Mesenchymal stem cell (in vitro differentiated cells and primary cell): ENCODE measurements around the gene NEGR1.

ENCODE experiments used
- DNase-seq: peaks from one replicate; pipeline ENCODE4 v3.0.0-alpha.2; 2013
- H2AFZ ChIP-seq: one replicate; pipeline ENCODE4 v1.6.1; 2013; ENCODE audit warnings: low read depth, mild to moderate bottlenecking, control low read depth, inconsistent platforms, low read length, moderate library complexity
- H2AK5ac ChIP-seq: 2 replicates; pipeline ENCODE4 v1.6.1; 2013; ENCODE audit warnings: low read length, moderate library complexity, mild to moderate bottlenecking, inconsistent platforms; ENCODE audit not compliant: severe bottlenecking
- H2BK120ac ChIP-seq: one replicate; pipeline ENCODE4 v1.6.1; 2013; ENCODE audit warnings: low read depth, mild to moderate bottlenecking, inconsistent platforms, low read length, moderate library complexity
- H2BK12ac ChIP-seq, 2 experiments: one replicate each; pipeline ENCODE4 v1.6.1; 2013; ENCODE audit warnings: inconsistent platforms in 2 of 2, low read length in 2 of 2, mild to moderate bottlenecking in 2 of 2, moderate library complexity in 2 of 2, control low read depth in 1 of 2
- H2BK15ac ChIP-seq: one replicate; pipeline ENCODE4 v1.6.1; 2013; ENCODE audit warnings: mild to moderate bottlenecking, low read depth, inconsistent platforms; ENCODE audit not compliant: poor library complexity, severe bottlenecking
- H2BK5ac ChIP-seq: 2 replicates; pipeline ENCODE4 v1.6.1; 2013; ENCODE audit warnings: low read depth, mild to moderate bottlenecking, low read length, control low read depth, inconsistent platforms; ENCODE audit not compliant: poor library complexity, severe bottlenecking
- H3K14ac ChIP-seq, 2 experiments: one replicate each; pipeline ENCODE4 v1.6.1; 2013; ENCODE audit warnings: inconsistent platforms in 2 of 2, low read length in 2 of 2, control low read depth in 1 of 2, mild to moderate bottlenecking in 1 of 2, moderate library complexity in 1 of 2
- H3K18ac ChIP-seq, 2 experiments: one replicate each; pipeline ENCODE4 v1.6.1; 2013; ENCODE audit warnings: inconsistent platforms in 2 of 2, low read length in 2 of 2, control low read depth in 1 of 2, low read depth in 1 of 2, mild to moderate bottlenecking in 1 of 2
- H3K23ac ChIP-seq, 2 experiments: one replicate each; pipeline ENCODE4 v1.6.1; 2013; ENCODE audit warnings: inconsistent platforms in 2 of 2, low read length in 2 of 2, mild to moderate bottlenecking in 2 of 2, moderate library complexity in 2 of 2, control low read depth in 1 of 2
- H3K27ac ChIP-seq: 2 replicates; pipeline ENCODE4 v1.5.1; 2013; ENCODE audit warnings: mild to moderate bottlenecking, moderate library complexity, low read length, control low read depth, inconsistent platforms; ENCODE audit not compliant: poor library complexity, severe bottlenecking
- H3K27me3 ChIP-seq, 2 experiments: 2 replicates each; pipeline versions ENCODE4 v1.6.1 to v1.7.0; 2013; ENCODE audit warnings: low read length in 2 of 2, mild to moderate bottlenecking in 2 of 2, moderate library complexity in 2 of 2, control low read depth in 1 of 2, inconsistent platforms in 1 of 2; ENCODE audit not compliant: control insufficient read depth in 1 of 2, insufficient read depth in 1 of 2
- H3K36me3 ChIP-seq, 2 experiments: 2 replicates each; pipeline versions ENCODE4 v1.6.1 to v1.7.0; 2013; ENCODE audit warnings: low read length in 2 of 2, control low read depth in 1 of 2, inconsistent platforms in 1 of 2, low read depth in 1 of 2, mild to moderate bottlenecking in 1 of 2; ENCODE audit not compliant: insufficient read depth in 2 of 2, control insufficient read depth in 1 of 2
- H3K4ac ChIP-seq, 2 experiments: one replicate each; pipeline ENCODE4 v1.6.1; 2013; ENCODE audit warnings: inconsistent platforms in 2 of 2, low read length in 2 of 2, mild to moderate bottlenecking in 2 of 2, moderate library complexity in 2 of 2, control low read depth in 1 of 2, low read depth in 1 of 2
- H3K4me1 ChIP-seq: 2 replicates; pipeline ENCODE4 v1.6.1; 2013; ENCODE audit warnings: low read depth, low read length, control low read depth; ENCODE audit not compliant: control insufficient read depth, insufficient read depth
- H3K4me2 ChIP-seq: 2 replicates; pipeline ENCODE4 v1.6.1; 2013; ENCODE audit warnings: low read length, mild to moderate bottlenecking, inconsistent platforms; ENCODE audit not compliant: poor library complexity, severe bottlenecking
- H3K4me3 ChIP-seq, 2 experiments: 2 replicates each; pipeline versions ENCODE4 v1.5.1 to v1.7.0; 2013; ENCODE audit warnings: low read length in 2 of 2, mild to moderate bottlenecking in 2 of 2, control low read depth in 1 of 2, low read depth in 1 of 2; ENCODE audit not compliant: insufficient read depth in 1 of 2
- H3K79me1 ChIP-seq: replicated peaks from 2 replicates; pipeline ENCODE4 v1.6.1; 2013; ENCODE audit warnings: mild to moderate bottlenecking, control low read depth, low read length, inconsistent platforms; ENCODE audit not compliant: poor library complexity, severe bottlenecking
- H3K9ac ChIP-seq: 2 replicates; pipeline ENCODE4 v1.7.0; 2013; ENCODE audit warnings: mild to moderate bottlenecking, low read length, moderate library complexity
- H3K9me3 ChIP-seq: 2 replicates; pipeline ENCODE4 v1.7.0; 2013; ENCODE audit warnings: mild to moderate bottlenecking, low read length; ENCODE audit not compliant: control insufficient read depth
- H4K8ac ChIP-seq: one replicate; pipeline ENCODE4 v1.6.1; 2013; ENCODE audit warnings: inconsistent platforms, mild to moderate bottlenecking, low read length, moderate library complexity
- H4K91ac ChIP-seq: one replicate; pipeline ENCODE4 v1.6.1; 2013; ENCODE audit warnings: mild to moderate bottlenecking, low read length, inconsistent platforms
- WGBS: methylation state at CpG from one replicate; pipeline ENCODE4 v1.1.7; 2013; ENCODE audit warnings: mixed read lengths; 5-methylcytosine and 5-hydroxymethylcytosine counted together

NEGR1 gene

GRCh38 chr1:71428029-71428428 is 854.3 kb downstream of the NEGR1 start:
- Histone ChIP-seq H3K4ac (no peak overlapping the region), H3K9ac (no peak overlapping the region), H4K91ac (no peak overlapping the region), H3K4me1 (no peaks in the 10 kb centered on the region), H3K27ac (no peak overlapping the region), H2BK15ac (no peak overlapping the region), H2BK120ac (no peak overlapping the region), H2BK12ac (no peak overlapping the region), H3K4me2 (no peak overlapping the region), H3K79me1 (no peaks in the 10 kb centered on the region), H3K14ac (no peak overlapping the region), H3K4me3 (no peak overlapping the region), H2AFZ (no peak overlapping the region), H3K36me3 (no peaks in the 10 kb centered on the region), H3K23ac (no peak overlapping the region), H4K8ac (no peak overlapping the region), H2AK5ac (no peak overlapping the region), H3K18ac (no peak overlapping the region), H2BK5ac (no peak overlapping the region), H3K27me3 (no peaks in the 10 kb centered on the region), H3K9me3 (no peaks in the 10 kb centered on the region)
- DNase-seq = no peak
- 56% methylated on average over 1 of the region's 1 CpG for WGBS

DNA sequence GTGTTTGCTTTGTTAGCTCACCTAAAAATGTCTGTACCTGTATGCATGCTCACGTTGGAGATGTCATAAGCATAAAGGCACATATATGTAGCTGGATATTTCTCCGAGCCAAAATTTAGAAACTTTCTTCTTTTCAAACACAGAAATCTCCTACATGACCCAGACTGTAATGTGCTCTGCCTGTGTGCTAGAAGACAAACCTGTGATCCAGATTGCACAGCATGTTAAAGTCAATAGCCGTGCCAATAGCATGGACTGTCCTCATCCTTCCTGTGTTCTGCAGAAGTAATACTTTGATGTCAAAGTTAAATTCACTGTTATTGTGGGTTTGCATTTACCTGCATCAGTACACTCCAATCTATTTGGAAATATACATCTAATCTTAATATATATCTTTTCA is 855.3 kb downstream of the NEGR1 start:
- no peak overlapping the region for H3K27ac ChIP-seq
- H3K4me2 ChIP-seq = no peak overlapping the region
- WGBS = 84% methylated on average over 3 of the region's 3 CpGs
- H2BK5ac ChIP-seq = no peak overlapping the region
- no peak overlapping the region for H2BK12ac ChIP-seq
- H3K18ac ChIP-seq = no peak overlapping the region
- H3K14ac ChIP-seq = no peak overlapping the region
- no peaks in the 10 kb centered on the region for H3K27me3 ChIP-seq
- H3K9me3 ChIP-seq = no peaks in the 10 kb centered on the region
- no peaks in the 10 kb centered on the region for H3K79me1 ChIP-seq
- no peak overlapping the region for H3K9ac ChIP-seq
- no peak overlapping the region for H3K4me3 ChIP-seq
- H4K91ac ChIP-seq = no peak overlapping the region
- no peak overlapping the region for H2BK15ac ChIP-seq
- no peak for DNase-seq
- H2BK120ac ChIP-seq = no peak overlapping the region
- H3K23ac ChIP-seq = no peak overlapping the region
- no peaks in the 10 kb centered on the region for H3K4me1 ChIP-seq
- H4K8ac ChIP-seq = no peak overlapping the region
- no peak overlapping the region for H2AFZ ChIP-seq
- H3K36me3 ChIP-seq = no peaks in the 10 kb centered on the region
- no peak overlapping the region for H3K4ac ChIP-seq
- no peak overlapping the region for H2AK5ac ChIP-seq

- DNase-seq = no peak
- H4K8ac ChIP-seq = no peak overlapping the region
- H3K14ac ChIP-seq = no peak overlapping the region
- H3K79me1 ChIP-seq = no peaks in the 10 kb centered on the region
- no peak overlapping the region for H3K4ac ChIP-seq
- no peak overlapping the region for H2BK120ac ChIP-seq
- H3K9ac ChIP-seq = no peak overlapping the region
- no peak overlapping the region for H3K23ac ChIP-seq
- no peak overlapping the region for H3K18ac ChIP-seq
- H3K36me3 ChIP-seq = no peaks in the 10 kb centered on the region
- H4K91ac ChIP-seq = no peak overlapping the region
- H3K4me1 ChIP-seq = no peaks in the 10 kb centered on the region
- H2AK5ac ChIP-seq = no peak overlapping the region
- no peak overlapping the region for H2AFZ ChIP-seq
- H3K27ac ChIP-seq = no peak overlapping the region
- no peak overlapping the region for H3K4me3 ChIP-seq
- H3K9me3 ChIP-seq = no peaks in the 10 kb centered on the region
- no peak overlapping the region for H2BK15ac ChIP-seq
- H3K4me2 ChIP-seq = no peak overlapping the region
- no peak overlapping the region for H2BK12ac ChIP-seq
- H2BK5ac ChIP-seq = no peak overlapping the region
- no peaks in the 10 kb centered on the region for H3K27me3 ChIP-seq
Observed at GRCh38 chr1:71424536-71424935, 857.8 kb downstream of the NEGR1 start.

GRCh38 chr1:71422221-71422620 is 860.1 kb downstream of the NEGR1 start:
- Histone ChIP-seq H2AK5ac (no peak overlapping the region), H3K4me2 (no peak overlapping the region), H3K4me1 (no peaks in the 10 kb centered on the region), H3K27me3 (no peaks in the 10 kb centered on the region), H3K14ac (no peak overlapping the region), H3K9me3 (no peaks in the 10 kb centered on the region), H2AFZ (no peak overlapping the region), H3K27ac (no peak overlapping the region), H3K79me1 (no peaks in the 10 kb centered on the region), H4K8ac (no peak overlapping the region), H2BK12ac (no peak overlapping the region), H4K91ac (no peak overlapping the region), H2BK5ac (no peak overlapping the region), H2BK15ac (no peak overlapping the region), H3K9ac (no peak overlapping the region), H3K23ac (no peak overlapping the region), H3K18ac (no peak overlapping the region), H3K4me3 (no peak overlapping the region), H2BK120ac (no peak overlapping the region), H3K4ac (no peak overlapping the region), H3K36me3 (no peaks in the 10 kb centered on the region)
- 80% methylated on average over 6 of the region's 6 CpGs for WGBS
- no peak for DNase-seq
